HepG2 (cell line): Measurements from ENCODE around the gene RER1. TPM values are rescaled to one million over a fixed set of nuclear protein-coding genes. Genes with fewer than 3 reads are reported as not detected.

Source experiments
- ATAC-seq: fragments of 200-7000 bp; cut with Tn5 transposase; 3 replicates; pipeline ENCODE4 v1.9.1; 2020; ENCODE audit warnings: mild to moderate bottlenecking, moderate library complexity
- BruUV-seq: library from RNA; stranded (reverse); fragments of 400-500 nt; replicated peaks from 2 replicates; lab custom pipeline; 2021; lab: Mats Ljungman, UMichigan
- CTCF ChIA-PET: fragments of 300-600 bp; formaldehyde crosslinking; extraction: SDS; loops from one replicate; lab custom pipeline; 2021; ENCODE audit warnings: low total read pairs, inconsistent platforms, low intra/inter-chr PET ratio; lab: Yijun Ruan, JAX
- POLR2A ChIA-PET: fragments of 350-600 bp; sonication (Branson Sonifier 250); formaldehyde crosslinking; loops from one replicate; lab custom pipeline; 2020; ENCODE audit warnings: antibody characterized with exemption, inconsistent platforms; lab: Yijun Ruan, JAX
- DNase-seq: peaks from one replicate; pipeline ENCODE4 v3.0.0-alpha.2; 2015; ENCODE audit warnings: low spot score
- FAIRE-seq: peaks from 3 replicates; lab custom pipeline; 2011; peaks lifted over from hg19 to GRCh38; lab: Jason Lieb, UNC
- H2AFZ ChIP-seq: one replicate; pipeline ENCODE4 v1.6.1; 2011; ENCODE audit warnings: low read length, inconsistent platforms
- H3K27ac ChIP-seq: fragments of 300-600 bp; 3 replicates; pipeline ENCODE4 v1.8.0; 2011; ENCODE audit warnings: mixed run types, mild to moderate bottlenecking, mixed read lengths, low read length, inconsistent platforms; ENCODE audit not compliant: insufficient read depth; ENCODE audit errors: extremely low read length
- H3K27me3 ChIP-seq, 2 experiments: fragments of 200-600 bp in 1 of 2; 2 replicates in 1 of 2; 3 replicates in 1 of 2; pipeline versions ENCODE4 v1.6.0 to v1.8.0; 2011; ENCODE audit warnings: low read length in 2 of 2, mild to moderate bottlenecking in 2 of 2, moderate library complexity in 2 of 2, inconsistent platforms in 1 of 2; ENCODE audit not compliant: insufficient read depth in 2 of 2, control insufficient read depth in 1 of 2
- H3K36me3 ChIP-seq, 2 experiments: fragments of 200-600 bp in 1 of 2; replicated peaks in 1 of 2; 2 replicates in 1 of 2; 3 replicates in 1 of 2; pipeline versions ENCODE4 v1.5.1 to v1.8.0; 2011; ENCODE audit warnings: low read length in 2 of 2, inconsistent platforms in 1 of 2; ENCODE audit not compliant: insufficient read depth in 2 of 2, control insufficient read depth in 1 of 2
- H3K4me1 ChIP-seq: 2 replicates; pipeline ENCODE4 v1.5.1; 2012; ENCODE audit warnings: low read length, inconsistent platforms; ENCODE audit not compliant: insufficient read depth
- H3K4me2 ChIP-seq: 2 replicates; pipeline ENCODE4 v1.6.0; 2011; ENCODE audit warnings: low read depth, low read length, inconsistent platforms
- H3K4me3 ChIP-seq, 3 experiments: fragments of 200-600 bp in 1 of 3; sonication (generic), shearing (Covaris generic) in 1 of 3; replicated peaks in 1 of 3; 2 replicates each; pipeline ENCODE4 v1.5.1; 2011 to 2016; ENCODE audit warnings: low read length in 3 of 3, inconsistent platforms in 2 of 3, low read depth in 2 of 3, mild to moderate bottlenecking in 2 of 3, control low read depth in 1 of 3, mixed read lengths in 1 of 3; ENCODE audit not compliant: insufficient read depth in 1 of 3
- H3K79me2 ChIP-seq: one replicate; pipeline ENCODE4 v1.6.1; 2011; ENCODE audit warnings: low read length, inconsistent platforms; ENCODE audit not compliant: insufficient read depth
- H3K9ac ChIP-seq: 2 replicates; pipeline ENCODE4 v1.6.0; 2011; ENCODE audit warnings: mild to moderate bottlenecking, low read depth, low read length, inconsistent platforms; ENCODE audit not compliant: insufficient read depth
- H3K9me3 ChIP-seq: 2 replicates; pipeline ENCODE4 v1.5.1; 2012; ENCODE audit warnings: mild to moderate bottlenecking, low read length
- H4K20me1 ChIP-seq: 2 replicates; pipeline ENCODE4 v1.6.0; 2011; ENCODE audit warnings: inconsistent platforms, mild to moderate bottlenecking, low read length, moderate library complexity; ENCODE audit not compliant: insufficient read depth
- NFYB ChIP-seq: sonication (generic); formaldehyde crosslinking; IDR thresholded peaks from 2 replicates; pipeline ENCODE4 v1.4.0; 2020; ENCODE audit warnings: missing genetic modification reagents
- NKX3-1 ChIP-seq: sonication (generic); formaldehyde crosslinking; IDR thresholded peaks from 2 replicates; pipeline ENCODE4 v1.5.0; 2020; ENCODE audit warnings: missing genetic modification reagents
- RARG ChIP-seq: sonication (generic); formaldehyde crosslinking; IDR thresholded peaks from 2 replicates; pipeline ENCODE4 v1.4.0; 2020; ENCODE audit warnings: low read depth, mild to moderate bottlenecking, missing genetic modification reagents
- SP140L ChIP-seq: sonication (generic); formaldehyde crosslinking; IDR thresholded peaks from 2 replicates; pipeline ENCODE4 v1.4.0; 2020; ENCODE audit warnings: missing genetic modification reagents, borderline replicate concordance
- ZNF570 ChIP-seq: sonication (generic); formaldehyde crosslinking; IDR thresholded peaks from 2 replicates; pipeline ENCODE4 v1.4.0; 2020; ENCODE audit warnings: mild to moderate bottlenecking, missing genetic modification reagents, borderline replicate concordance
- WGBS: methylation state at CpG from one replicate; pipeline ENCODE4 v1.1.6; 2017; ENCODE audit warnings: low lambda C conversion rate; 5-methylcytosine and 5-hydroxymethylcytosine counted together
- in situ Hi-C: cut with HindIII; loops from 2 replicates; pipeline ENCODE4 v1.10.0; 2017; ENCODE audit warnings: low pct_unique_long_range_greater_than_20kb; ENCODE audit not compliant: extremely low pct_ligation_motif_present
- intact Hi-C: fragments of 100-400 bp; cut with micrococcal nuclease; formaldehyde crosslinking; loops from one replicate; pipeline ENCODE4 v1.10.0; 2022; ENCODE audit not compliant: unreplicated experiment
- polyA plus RNA-seq, 8 experiments: library from polyadenylated mRNA; depleted of rRNA in 3 of 8; stranded (reverse) in 7 of 8; unstranded in 1 of 8; fragments of >200 nt; fragmentation: Illumina TruSeq in 4 of 8; extraction: Trizol in 4 of 8; gene quantifications; 2 replicates each; pipeline versions ENCODE4 v1.2.1 to v1.2.3, GENCODE V29; 2011 to 2016; ENCODE audit warnings: low read depth in 4 of 8, missing spikeins in 1 of 8, mixed read lengths in 1 of 8; ENCODE audit not compliant: insufficient read depth in 1 of 8
- total RNA-seq, 5 experiments: library from RNA; depleted of rRNA; stranded (reverse); fragments of >200 nt; fragmentation: Illumina TruSeq; extraction: Trizol; gene quantifications; 2 replicates each; pipeline ENCODE4 v1.2.3, GENCODE V29; 2016; ENCODE audit warnings: low read depth in 1 of 5
- TF ChIP-seq, protein P1 (sequence below): sonication (generic); formaldehyde crosslinking; IDR thresholded peaks from 2 replicates; pipeline ENCODE4 v1.4.0; 2020; ENCODE audit warnings: missing genetic modification reagents
- TF ChIP-seq, protein P2 (sequence below): sonication (generic); formaldehyde crosslinking; IDR thresholded peaks from 2 replicates; pipeline ENCODE4 v1.4.0; 2020; ENCODE audit warnings: missing genetic modification reagents, mild to moderate bottlenecking, borderline replicate concordance

Gene RER1
- total and polyA plus RNA-seq, 2 of the 13 experiments (the other 11 are each of a cell fraction or from before 2014, with no cell fraction given) = 128 to 164 TPM

GRCh38 chr1:2343023-2343935 lies 48.4 kb upstream of the RER1 start:
- ATAC-seq (no peak), DNase-seq (no peak), FAIRE-seq (no peak)
- no peak overlapping the region for H3K27ac ChIP-seq
- H2AFZ ChIP-seq = no peak overlapping the region
- BruUV-seq = no TSS peak
- intact Hi-C loops = no loop called here
- H3K4me3 ChIP-seq = no peak overlapping the region
- no peak overlapping the region for H3K4me2 ChIP-seq
- ChIA-PET POLR2A (no interaction called here), CTCF (no interaction called here)
- no peaks in the 10 kb centered on the region for H4K20me1 ChIP-seq
- peaks cover 23 to 67% of the 10 kb centered on the region in 2 experiments; a peak in 4 of 5 replicates for H3K27me3 ChIP-seq
- WGBS = 48% methylated on average over 18 of the region's 39 CpGs
- no peaks in the 10 kb centered on the region for H3K9me3 ChIP-seq
- TF ChIP-seq RARG (CRISPR knock-in tag) (no peak), NFYB (CRISPR knock-in tag) (no peak), SP140L (CRISPR knock-in tag) (no peak), ZNF570 (CRISPR knock-in tag) (no peak), NKX3-1 (CRISPR knock-in tag) (no peak)
- TF ChIP-seq, protein P1, sequence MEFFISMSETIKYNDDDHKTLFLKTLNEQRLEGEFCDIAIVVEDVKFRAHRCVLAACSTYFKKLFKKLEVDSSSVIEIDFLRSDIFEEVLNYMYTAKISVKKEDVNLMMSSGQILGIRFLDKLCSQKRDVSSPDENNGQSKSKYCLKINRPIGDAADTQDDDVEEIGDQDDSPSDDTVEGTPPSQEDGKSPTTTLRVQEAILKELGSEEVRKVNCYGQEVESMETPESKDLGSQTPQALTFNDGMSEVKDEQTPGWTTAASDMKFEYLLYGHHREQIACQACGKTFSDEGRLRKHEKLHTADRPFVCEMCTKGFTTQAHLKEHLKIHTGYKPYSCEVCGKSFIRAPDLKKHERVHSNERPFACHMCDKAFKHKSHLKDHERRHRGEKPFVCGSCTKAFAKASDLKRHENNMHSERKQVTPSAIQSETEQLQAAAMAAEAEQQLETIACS (CRISPR knock-in tag) = no peak
- TF ChIP-seq, protein P2, sequence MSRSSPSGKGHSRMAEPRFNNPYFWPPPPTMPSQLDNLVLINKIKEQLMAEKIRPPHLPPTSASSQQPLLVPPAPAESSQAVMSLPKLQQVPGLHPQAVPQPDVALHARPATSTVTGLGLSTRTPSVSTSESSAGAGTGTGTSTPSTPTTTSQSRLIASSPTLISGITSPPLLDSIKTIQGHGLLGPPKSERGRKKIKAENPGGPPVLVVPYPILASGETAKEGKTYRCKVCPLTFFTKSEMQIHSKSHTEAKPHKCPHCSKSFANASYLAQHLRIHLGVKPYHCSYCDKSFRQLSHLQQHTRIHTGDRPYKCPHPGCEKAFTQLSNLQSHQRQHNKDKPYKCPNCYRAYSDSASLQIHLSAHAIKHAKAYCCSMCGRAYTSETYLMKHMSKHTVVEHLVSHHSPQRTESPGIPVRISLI (CRISPR knock-in tag) = no peak
- no peaks in the 10 kb centered on the region for H3K36me3 ChIP-seq
- no peak overlapping the region for H3K9ac ChIP-seq
- no peaks in the 10 kb centered on the region for H3K79me2 ChIP-seq
- in situ Hi-C loops = no loop called here
- peaks cover 7% of the 10 kb centered on the region; the same call in 1 of the 2 replicates for H3K4me1 ChIP-seq
